GM18526 (cell line): ENCODE results near the gene PEX11B.

Source experiments
- POLR2A ChIP-seq: IDR thresholded peaks from 3 replicates; pipeline ENCODE4 v1.6.1; 2011; ENCODE audit not compliant: insufficient read length; ENCODE audit errors: extremely low read depth

PEX11B gene

GRCh38 chr1:145892486-145893087 is 25.9 kb downstream of the PEX11B start:
- no peak for TF ChIP-seq POLR2A

GRCh38 chr1:145891587-145892485 is 26.7 kb downstream of the PEX11B start:
- no peak for TF ChIP-seq POLR2A

DNA sequence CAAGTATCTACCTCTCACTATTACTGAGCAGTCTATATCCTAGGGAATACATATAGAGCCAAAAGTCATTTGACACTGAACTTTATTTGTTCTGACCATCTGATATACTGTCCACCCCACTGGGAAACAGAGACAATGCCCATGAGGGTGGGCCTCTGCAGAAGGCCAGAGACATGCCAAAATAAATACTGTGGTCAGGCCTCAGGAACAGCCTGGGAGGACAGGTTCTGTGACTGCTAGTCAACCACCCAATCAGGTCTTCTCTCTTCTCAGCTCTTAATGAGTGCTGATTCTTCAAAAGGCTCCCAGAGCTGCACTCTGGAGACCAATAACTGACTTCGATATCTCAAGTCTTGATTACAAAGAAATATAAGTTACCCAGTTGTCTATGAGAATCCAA is 27.4 kb downstream of the PEX11B start:
- no peak for TF ChIP-seq POLR2A

DNA sequence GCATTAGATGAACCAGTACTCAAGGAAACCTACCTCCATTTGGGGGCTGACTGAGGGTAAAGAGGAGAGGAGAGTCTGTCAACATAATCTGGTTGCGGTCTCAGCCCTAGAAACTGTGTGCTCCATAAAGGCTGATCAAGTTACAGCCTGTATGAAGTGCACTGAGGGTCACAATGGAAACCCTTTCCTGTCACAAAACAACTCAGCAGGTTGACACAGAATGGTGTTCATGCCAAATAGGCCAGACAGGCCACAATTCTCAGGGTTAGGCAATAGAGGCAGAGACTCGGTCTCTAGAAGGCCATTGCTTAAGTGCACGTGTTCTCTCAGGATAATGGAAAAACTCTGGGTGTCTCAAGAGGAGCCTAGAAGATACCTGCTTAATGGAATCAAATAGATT is 28.8 kb downstream of the PEX11B start:
- TF ChIP-seq POLR2A = no peak

GRCh38 chr1:145887631-145888030 is 30.9 kb downstream of the PEX11B start:
- TF ChIP-seq POLR2A = no peak

DNA sequence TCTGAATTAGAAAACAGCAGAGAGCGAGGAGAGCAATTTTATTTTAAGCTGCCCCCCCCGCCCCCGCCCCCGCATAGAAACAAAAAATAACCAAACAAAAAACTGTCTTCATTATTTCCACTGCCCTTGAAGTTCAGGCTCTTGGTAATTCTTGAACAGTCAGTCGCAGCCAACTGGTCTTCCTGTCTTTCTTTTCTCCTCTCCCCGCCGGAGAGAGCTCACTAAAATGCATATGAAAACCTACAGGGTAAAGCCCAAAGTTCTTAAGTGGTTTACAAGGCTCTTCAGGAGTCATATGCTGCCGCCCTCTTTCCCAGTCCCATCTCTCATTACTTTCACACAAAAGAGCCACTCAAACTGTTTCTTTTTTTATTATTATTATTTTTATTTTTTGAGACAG is 31.7 kb downstream of the PEX11B start:
- no peak for TF ChIP-seq POLR2A

DNA sequence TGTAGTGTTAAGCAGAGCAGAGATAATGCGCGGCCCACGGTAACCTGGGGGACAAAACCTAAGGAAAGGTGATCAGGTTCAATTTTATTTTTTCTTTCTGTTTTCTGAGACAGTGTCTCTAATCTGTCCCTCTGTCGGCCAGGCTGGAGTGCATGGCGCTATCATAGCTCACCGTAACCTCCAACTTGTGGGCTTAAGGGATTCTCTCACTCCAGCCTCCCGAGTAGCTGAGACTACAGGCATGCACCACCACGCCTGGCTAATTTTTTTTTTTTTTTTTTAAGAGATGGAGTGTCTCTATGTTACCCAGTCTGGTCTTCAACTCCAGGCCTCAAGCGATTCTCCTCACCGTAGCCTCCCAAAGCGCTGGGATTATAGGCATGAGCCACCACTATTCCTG is 32.1 kb downstream of the PEX11B start:
- no peak for TF ChIP-seq POLR2A

- no peak for TF ChIP-seq POLR2A
Observed at GRCh38 chr1:145885738-145886287, 32.7 kb downstream of the PEX11B start, which contains the start of gene ANKRD35. TSS of gene ANKRD35 (minus strand) at chr1:145885866. CDS start at chr1:145885758, 108 bp downstream.

DNA sequence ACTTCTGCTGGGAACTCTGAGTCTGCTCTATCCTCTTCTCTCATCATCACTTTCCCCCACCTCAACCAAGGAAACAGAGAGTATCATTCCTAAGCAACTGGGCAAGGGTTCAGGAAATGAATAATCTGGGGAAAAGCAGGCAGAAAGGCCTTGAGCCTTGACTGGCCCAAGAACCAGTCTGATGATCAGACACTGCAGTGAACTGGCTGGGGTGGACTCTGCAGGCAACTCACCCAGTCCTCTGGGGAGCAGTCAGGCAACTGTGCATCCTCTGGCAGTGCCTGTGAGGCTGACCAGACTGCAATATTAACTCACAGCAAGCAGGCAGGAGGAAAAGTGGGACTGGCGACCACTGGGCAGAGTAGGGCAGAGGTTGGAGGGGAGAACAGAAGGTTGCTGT is 33.8 kb downstream of the PEX11B start:
- TF ChIP-seq POLR2A = no peak

DNA sequence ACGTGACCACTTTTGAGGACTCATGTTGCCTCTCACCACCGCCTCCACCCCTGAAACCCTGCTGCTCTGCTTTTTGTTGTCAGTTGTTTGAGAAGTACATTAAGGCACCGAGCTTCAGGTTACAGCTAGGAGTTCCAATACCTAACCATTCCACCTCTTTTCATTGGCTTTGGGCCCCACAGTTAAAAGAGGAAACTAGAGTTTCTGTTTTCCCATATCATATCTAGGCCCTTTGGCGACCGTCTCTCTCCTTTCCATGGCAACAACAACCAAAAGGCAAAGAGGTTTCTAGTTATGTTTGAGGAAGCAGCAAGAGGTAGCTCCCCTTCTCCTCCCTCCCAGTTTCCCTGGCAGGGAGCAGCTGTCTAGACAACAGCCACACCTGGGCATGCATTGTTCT is 38.7 kb downstream of the PEX11B start:
- TF ChIP-seq POLR2A = no peak

- no peak for TF ChIP-seq POLR2A
Observed at GRCh38 chr1:145878724-145879123, 39.8 kb downstream of the PEX11B start.

DNA sequence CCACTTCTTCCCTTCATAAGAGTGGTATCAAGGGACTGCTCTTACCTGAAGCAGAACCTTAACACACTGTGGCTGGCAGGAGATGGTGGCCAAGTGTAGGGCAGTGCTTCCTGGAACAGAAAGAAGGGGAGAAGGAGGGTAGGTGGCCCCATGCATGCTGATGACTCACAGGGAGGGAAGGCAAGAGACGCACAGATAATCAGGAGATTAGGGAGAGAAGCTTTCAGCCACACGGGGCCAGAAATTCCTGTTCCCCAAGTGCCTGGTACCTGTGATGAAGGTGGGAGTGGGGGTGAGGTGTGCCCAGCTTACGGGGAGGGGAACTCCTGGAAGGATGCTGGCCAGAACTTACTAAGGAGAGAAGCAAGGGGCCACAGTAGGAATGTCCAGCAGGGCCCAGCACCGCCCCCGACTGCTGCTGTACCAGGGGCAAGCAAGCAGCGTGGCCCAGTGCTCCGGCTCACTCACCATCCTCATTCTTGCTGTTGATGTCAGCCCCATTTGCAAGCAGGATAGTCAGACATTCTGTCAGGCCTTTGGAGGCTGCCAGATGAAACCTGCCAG is 40.5 kb downstream of the PEX11B start:
- TF ChIP-seq POLR2A = no peak

DNA sequence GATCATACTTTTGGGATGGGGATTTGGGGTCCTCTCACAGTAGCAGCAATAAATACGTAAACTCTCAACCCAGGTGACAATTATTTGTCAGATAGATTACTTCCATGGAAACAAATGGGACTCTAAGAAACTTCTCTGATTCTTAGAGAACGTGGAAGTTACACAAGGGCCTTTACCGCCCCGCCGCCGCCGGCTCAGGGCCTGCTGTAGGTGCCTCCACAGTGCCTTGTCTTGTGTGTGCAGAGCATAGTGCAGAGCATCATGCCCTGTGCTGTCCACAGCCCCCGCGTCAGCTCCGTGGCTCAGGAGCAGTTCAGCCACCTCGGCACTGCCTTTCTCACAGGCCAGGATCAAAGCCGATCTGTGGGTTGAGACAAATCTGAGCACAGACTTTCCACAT is 43.9 kb downstream of the PEX11B start:
- no peak for TF ChIP-seq POLR2A

- TF ChIP-seq POLR2A = no peak
Observed at GRCh38 chr1:145871994-145872924, 46.3 kb downstream of the PEX11B start.

DNA sequence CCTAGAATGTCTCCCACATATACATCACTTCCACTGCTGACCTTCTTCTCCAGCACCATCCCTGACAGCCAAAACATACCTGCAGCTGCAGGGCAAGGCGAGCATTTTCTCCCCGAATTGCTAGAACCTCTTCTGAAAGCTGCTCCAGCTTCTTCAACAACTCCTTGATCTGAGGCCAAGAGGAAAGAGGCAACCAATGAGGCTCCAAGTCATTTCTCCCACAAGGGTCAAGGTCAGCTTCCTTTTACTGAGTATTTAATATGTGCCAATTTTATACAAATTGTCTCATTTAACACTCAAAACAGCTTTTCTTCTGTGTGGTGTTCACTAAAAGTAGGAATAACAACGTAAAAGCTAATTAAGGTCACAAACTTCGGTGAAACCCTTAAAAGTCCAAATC is 50.3 kb downstream of the PEX11B start:
- no peak for TF ChIP-seq POLR2A
